Bronchial epithelial cell (primary cell): ENCODE measurements around the gene CRABP2. TPM values are rescaled to one million over a fixed set of nuclear protein-coding genes. Genes with fewer than 3 reads are reported as not detected.

ENCODE experiments used
- DNase-seq: peaks from one replicate; pipeline ENCODE4 v3.0.0-alpha.2; 2010; ENCODE audit warnings: low read depth
- FAIRE-seq: peaks from 2 replicates; lab custom pipeline; 2011; peaks lifted over from hg19 to GRCh38; lab: Jason Lieb, UNC
- H3K27me3 ChIP-seq: 2 replicates; pipeline ENCODE4 v1.5.1; 2011; ENCODE audit warnings: low read length; ENCODE audit not compliant: control insufficient read depth, insufficient read depth
- H3K36me3 ChIP-seq: 2 replicates; pipeline ENCODE4 v1.5.1; 2011; ENCODE audit warnings: low read length; ENCODE audit not compliant: control insufficient read depth, insufficient read depth
- H3K4me3 ChIP-seq: 2 replicates; pipeline ENCODE4 v1.5.1; 2011; ENCODE audit warnings: mild to moderate bottlenecking, low read depth, low read length, control low read depth
- CTCF ChIP-seq: IDR thresholded peaks from 2 replicates; pipeline ENCODE4 v1.5.1; 2011; ENCODE audit warnings: mild to moderate bottlenecking, moderate library complexity, low read length, control low read depth, inconsistent platforms; ENCODE audit not compliant: insufficient read depth, severe bottlenecking
- total RNA-seq: library from RNA; depleted of rRNA; stranded (reverse); fragments of >200 nt; gene quantifications from 2 replicates; pipeline ENCODE4 v1.2.1, GENCODE V29; 2014

The CRABP2 gene
- total RNA-seq, 1 donor from 2014 or later: 5.3 TPM

- Histone ChIP-seq H3K36me3 (peaks cover 18% of the 10 kb centered on the region), H3K27me3 (no peaks in the 10 kb centered on the region), H3K4me3 (no peak overlapping the region)
- FAIRE-seq (no peak), DNase-seq (no peak)
- TF ChIP-seq CTCF: no peak
These were observed 15.7 kb upstream of the CRABP2 start for GRCh38 chr1:156721131-156721530.

DNA sequence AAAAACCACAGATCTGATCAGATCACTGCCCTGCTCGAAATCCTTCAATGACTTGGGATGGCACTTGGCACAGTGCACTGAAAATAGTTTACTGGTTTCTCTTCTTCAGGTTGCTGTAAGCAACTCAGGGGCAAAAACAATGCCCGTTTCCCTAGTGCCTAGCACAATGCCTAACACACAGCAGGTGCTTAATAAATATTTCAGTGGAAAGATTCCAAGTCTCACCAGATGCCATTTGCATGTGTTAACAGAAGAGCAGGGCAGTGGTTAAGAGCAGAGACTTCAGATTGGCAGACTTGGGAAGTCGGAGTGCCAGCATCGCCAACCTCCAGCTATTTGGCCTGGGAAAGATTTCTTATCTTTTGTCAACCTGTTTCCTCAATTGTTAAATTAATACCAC, 12.0 kb upstream of the CRABP2 start:
- FAIRE-seq (no peak), DNase-seq (no peak)
- Histone ChIP-seq H3K4me3 (no peak overlapping the region), H3K36me3 (peaks cover 5% of the 10 kb centered on the region), H3K27me3 (no peaks in the 10 kb centered on the region)
- no peak for TF ChIP-seq CTCF

GRCh38 chr1:156714830-156715229, 9.4 kb upstream of the CRABP2 start:
- DNase-seq: no peak
- no peaks in the 10 kb centered on the region for H3K27me3 ChIP-seq
- no peak for TF ChIP-seq CTCF
- no peaks in the 10 kb centered on the region for H3K36me3 ChIP-seq
- no peak for FAIRE-seq
- H3K4me3 ChIP-seq: no peak overlapping the region

- H3K27me3 ChIP-seq: no peaks in the 10 kb centered on the region
- no peak for TF ChIP-seq CTCF
- FAIRE-seq: no peak
- H3K4me3 ChIP-seq: no peak overlapping the region
- no peak for DNase-seq
- no peaks in the 10 kb centered on the region for H3K36me3 ChIP-seq
These were observed 7.2 kb upstream of the CRABP2 start for GRCh38 chr1:156712626-156713025.

GRCh38 chr1:156711011-156711817, 5.8 kb upstream of the CRABP2 start:
- no peak overlapping the region for H3K4me3 ChIP-seq
- TF ChIP-seq CTCF: no peak
- DNase-seq: no peak
- no peak for FAIRE-seq
- no peaks in the 10 kb centered on the region for H3K27me3 ChIP-seq
- H3K36me3 ChIP-seq: no peaks in the 10 kb centered on the region
